Kidney (tissue), 14 donors: ENCODE results near the gene SLC11A1. TPM values are rescaled to one million over a fixed set of nuclear protein-coding genes. Genes with fewer than 3 reads are reported as not detected.
A peak's percentile ranks its signal among the peaks of the same experiment; 100 is the strongest.

ENCODE experiments used
- DNase-seq, 5 donors: peaks; one replicate each; pipeline ENCODE4 v3.0.0-alpha.2; 2013 to 2020
- FAIRE-seq: peaks from 2 replicates; lab custom pipeline; 2012; peaks lifted over from hg19 to GRCh38; lab: Jason Lieb, UNC
- H3K27ac ChIP-seq, 2 donors: one replicate each; pipeline ENCODE4 v1.7.0; 2013; ENCODE audit warnings: low read depth in 2 of 2, low read length in 2 of 2, inconsistent platforms in 1 of 2
- H3K27me3 ChIP-seq: one replicate; pipeline ENCODE4 v1.7.1; 2013; ENCODE audit warnings: low read length, inconsistent platforms; ENCODE audit not compliant: control insufficient read depth, insufficient read depth
- H3K36me3 ChIP-seq, 3 donors: one replicate each; pipeline versions ENCODE4 v1.7.0 to v1.7.1; 2013; ENCODE audit warnings: low read length in 3 of 3, control low read depth in 1 of 3, inconsistent platforms in 1 of 3; ENCODE audit not compliant: insufficient read depth in 3 of 3, control insufficient read depth in 2 of 3
- H3K4me1 ChIP-seq, 3 donors: one replicate each; pipeline versions ENCODE4 v1.7.0 to v1.7.1; 2013; ENCODE audit warnings: low read length in 3 of 3, inconsistent platforms in 1 of 3, low read depth in 1 of 3; ENCODE audit not compliant: control insufficient read depth in 2 of 3, insufficient read depth in 2 of 3
- H3K4me3 ChIP-seq, 3 donors: one replicate each; pipeline versions ENCODE4 v1.7.0 to v1.8.1; 2013; ENCODE audit warnings: low read length in 3 of 3, control low read depth in 1 of 3, inconsistent platforms in 1 of 3
- H3K9ac ChIP-seq, 3 donors: one replicate each; pipeline versions ENCODE4 v1.7.0 to v1.7.1; 2013; ENCODE audit warnings: low read length in 3 of 3, control low read depth in 1 of 3, inconsistent platforms in 1 of 3
- H3K9me3 ChIP-seq, 3 donors: one replicate each; pipeline versions ENCODE4 v1.7.0 to v1.7.1; 2013; ENCODE audit warnings: low read length in 3 of 3, control low read depth in 1 of 3, inconsistent platforms in 1 of 3; ENCODE audit not compliant: control insufficient read depth in 2 of 3, insufficient read depth in 1 of 3
- intact Hi-C: fragments of 100-400 bp; cut with DNase I; formaldehyde crosslinking; loops from one replicate; pipeline ENCODE4 v1.11.1; 2022
- polyA plus RNA-seq: library from polyadenylated mRNA; stranded (reverse); fragments of 350-450 nt; fragmentation: Illumina TruSeq; extraction: RNeasy Lipid Tissue Mini Kit (QIAGEN cat#74804); gene quantifications from one replicate; pipeline ENCODE4 v1.2.3, GENCODE V29; 2014; ENCODE audit warnings: low read depth, low replicate concordance; ENCODE audit not compliant: insufficient read depth
- total RNA-seq: library from RNA; stranded (reverse); fragmentation: NEBNext Ultra II Directional; extraction: Animal tissue kit (Norgen Biotek cat#: 25700); gene quantifications from one replicate; pipeline ENCODE4 v1.2.1, GENCODE V29; 2021
- TF ChIP-seq, protein P1 (sequence below): IDR thresholded peaks from 3 replicates; pipeline ENCODE4 v1.5.1; 2012; ENCODE audit warnings: mild to moderate bottlenecking, moderate library complexity, borderline replicate concordance; ENCODE audit not compliant: insufficient read depth; ENCODE audit errors: extremely low read depth
- donor health status: control.
- donor health status: control.
- donor health status: control.
- donor health status: control.
- donor health status: control.
- donor health status: DM: yes; HTN: yes; CAD: no.
- donor health status: Normal renal cell carcinoma (clear cell type).

SLC11A1 gene
- total and polyA plus RNA-seq, 2 donors from 2014 or later = 1.2 to 37.6 TPM

GRCh38 chr2:218362606-218363005, 19.5 kb upstream of the SLC11A1 start:
- Histone ChIP-seq H3K27ac (no peak overlapping the region), H3K9me3 (peaks cover 0 to 6% (median 0%) of the 10 kb centered on the region in 3 donors), H3K4me3 (no peak overlapping the region), H3K9ac (no peak overlapping the region), H3K27me3 (no peaks in the 10 kb centered on the region), H3K4me1 (peaks cover 0 to 12% (median 0%) of the 10 kb centered on the region in 3 donors), H3K36me3 (no peaks in the 10 kb centered on the region)
- intact Hi-C loops = no loop called here
- DNase-seq (no peak), FAIRE-seq (no peak)
- TF ChIP-seq, protein P1, sequence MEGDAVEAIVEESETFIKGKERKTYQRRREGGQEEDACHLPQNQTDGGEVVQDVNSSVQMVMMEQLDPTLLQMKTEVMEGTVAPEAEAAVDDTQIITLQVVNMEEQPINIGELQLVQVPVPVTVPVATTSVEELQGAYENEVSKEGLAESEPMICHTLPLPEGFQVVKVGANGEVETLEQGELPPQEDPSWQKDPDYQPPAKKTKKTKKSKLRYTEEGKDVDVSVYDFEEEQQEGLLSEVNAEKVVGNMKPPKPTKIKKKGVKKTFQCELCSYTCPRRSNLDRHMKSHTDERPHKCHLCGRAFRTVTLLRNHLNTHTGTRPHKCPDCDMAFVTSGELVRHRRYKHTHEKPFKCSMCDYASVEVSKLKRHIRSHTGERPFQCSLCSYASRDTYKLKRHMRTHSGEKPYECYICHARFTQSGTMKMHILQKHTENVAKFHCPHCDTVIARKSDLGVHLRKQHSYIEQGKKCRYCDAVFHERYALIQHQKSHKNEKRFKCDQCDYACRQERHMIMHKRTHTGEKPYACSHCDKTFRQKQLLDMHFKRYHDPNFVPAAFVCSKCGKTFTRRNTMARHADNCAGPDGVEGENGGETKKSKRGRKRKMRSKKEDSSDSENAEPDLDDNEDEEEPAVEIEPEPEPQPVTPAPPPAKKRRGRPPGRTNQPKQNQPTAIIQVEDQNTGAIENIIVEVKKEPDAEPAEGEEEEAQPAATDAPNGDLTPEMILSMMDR = no peak

GRCh38 chr2:218363736-218364135, 18.3 kb upstream of the SLC11A1 start:
- no peak for FAIRE-seq
- H3K27ac ChIP-seq = no peak overlapping the region
- H3K36me3 ChIP-seq = no peaks in the 10 kb centered on the region
- H3K9ac ChIP-seq = no peak overlapping the region
- peaks cover 0 to 8% (median 0%) of the 10 kb centered on the region in 3 donors for H3K4me1 ChIP-seq
- no peaks in the 10 kb centered on the region for H3K27me3 ChIP-seq
- peaks cover 0 to 6% (median 0%) of the 10 kb centered on the region in 3 donors for H3K9me3 ChIP-seq
- TF ChIP-seq, protein P1 = no peak
- no peak for DNase-seq
- H3K4me3 ChIP-seq = no peak overlapping the region
- intact Hi-C loops = no loop called here

DNA sequence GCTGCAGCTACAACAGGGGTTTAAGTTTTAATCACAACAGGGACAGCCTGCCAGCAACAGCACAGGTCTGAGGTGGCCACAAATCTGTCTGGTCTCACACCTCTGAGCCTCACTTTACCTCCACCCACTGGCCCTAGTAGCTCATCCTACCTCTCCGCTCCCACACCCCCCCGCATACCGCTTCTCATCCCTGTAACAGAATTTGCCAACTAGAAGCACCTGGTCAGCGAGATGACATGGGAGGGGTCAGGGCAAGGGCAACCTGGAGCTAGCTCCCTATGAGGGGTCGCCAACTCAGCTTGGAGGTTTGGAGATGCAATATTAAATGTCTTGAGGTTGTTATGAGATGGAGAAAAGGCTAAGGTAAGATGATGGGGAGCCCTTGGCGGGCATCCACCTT, 17.9 kb upstream of the SLC11A1 start:
- peak in 1 of 5 donors; percentile 61 for DNase-seq
- Histone ChIP-seq H3K36me3 (no peaks in the 10 kb centered on the region), H3K9ac (no peak overlapping the region), H3K9me3 (peaks cover 0 to 6% (median 0%) of the 10 kb centered on the region in 3 donors), H3K4me1 (peaks cover 0 to 8% (median 0%) of the 10 kb centered on the region in 3 donors), H3K27ac (no peak overlapping the region), H3K27me3 (no peaks in the 10 kb centered on the region), H3K4me3 (no peak overlapping the region)
- TF ChIP-seq, protein P1 = no peak
- no peak for FAIRE-seq
- intact Hi-C loops = no loop called here
